A549 (cell line): ENCODE data around the gene NELFE. TPM values are rescaled to one million over a fixed set of nuclear protein-coding genes. Genes with fewer than 3 reads are reported as not detected.
"Not testable (repeated sequence)": the region's sequence is repeated elsewhere in the genome, so short reads cannot be mapped to it uniquely, and the experiment has no call there.

Experiments
- ATAC-seq, 2 experiments: fragments of 200-7000 bp in 1 of 2; fragments of >200 bp in 1 of 2; cut with Nextera tagmentation in 1 of 2; cut with Tn5 transposase in 1 of 2; 3 replicates each; pipeline versions ENCODE4 v1.8.0 to v1.9.1; 2018 to 2020; ENCODE audit warnings: mild to moderate bottlenecking in 1 of 2, moderate library complexity in 1 of 2
- CTCF ChIA-PET: fragments of 300-600 bp; sonication (Branson Sonifier 250); formaldehyde crosslinking; extraction: SDS; loops from one replicate; lab custom pipeline; 2021; ENCODE audit warnings: antibody characterized with exemption, inconsistent platforms; lab: Yijun Ruan, JAX
- POLR2A ChIA-PET: fragments of 350-600 bp; formaldehyde crosslinking; extraction: SDS; loops from one replicate; lab custom pipeline; 2021; ENCODE audit warnings: antibody characterized with exemption, inconsistent platforms; lab: Yijun Ruan, JAX
- DNase-seq, 2 experiments: peaks; one replicate each; pipeline versions ENCODE4 v3.0.0 to v3.0.0-alpha.2; 2011 to 2016; ENCODE audit warnings: low read depth in 1 of 2, low spot score in 1 of 2
- FAIRE-seq: peaks from 2 replicates; lab custom pipeline; 2011; peaks lifted over from hg19 to GRCh38; lab: Jason Lieb, UNC
- H3K27ac ChIP-seq, 2 experiments: fragments of >200 bp; sonication (Bioruptor Twin); formaldehyde crosslinking; 3 replicates each; pipeline ENCODE4 v1.5.1; 2016 to 2017
- H3K4me1 ChIP-seq: fragments of >200 bp; sonication (Bioruptor Twin); formaldehyde crosslinking; 3 replicates; pipeline ENCODE4 v1.6.1; 2016
- H3K4me2 ChIP-seq: fragments of >200 bp; sonication (Bioruptor Twin); formaldehyde crosslinking; 3 replicates; pipeline ENCODE4 v1.6.1; 2016
- H3K4me3 ChIP-seq: fragments of >200 bp; sonication (Bioruptor Twin); formaldehyde crosslinking; 3 replicates; pipeline ENCODE4 v1.5.1; 2016
- H3K9me3 ChIP-seq: fragments of >200 bp; sonication (Bioruptor Twin); formaldehyde crosslinking; 3 replicates; pipeline ENCODE4 v1.6.1; 2016
- WGBS: methylation state at CpG from one replicate; pipeline ENCODE4 v1.1.6; 2017; ENCODE audit errors: missing lambda C conversion rate; 5-methylcytosine and 5-hydroxymethylcytosine counted together
- polyA plus RNA-seq, 4 experiments: library from polyadenylated mRNA; depleted of rRNA in 3 of 4; stranded (reverse); fragments of >200 nt; fragmentation: RNase III in 1 of 4; extraction: RNeasy Plus Mini Kit Qiagen cat#74134 plus additional on column Dnase treatment in 1 of 4; gene quantifications; 2 replicates in 3 of 4; 3 replicates in 1 of 4; pipeline ENCODE4 v1.2.3, GENCODE V29; 2011 to 2017

NELFE gene
- polyA plus RNA-seq, 2 of the 4 experiments (the other 2 are of a cell fraction): 64.2 to 72.4 TPM

DNA sequence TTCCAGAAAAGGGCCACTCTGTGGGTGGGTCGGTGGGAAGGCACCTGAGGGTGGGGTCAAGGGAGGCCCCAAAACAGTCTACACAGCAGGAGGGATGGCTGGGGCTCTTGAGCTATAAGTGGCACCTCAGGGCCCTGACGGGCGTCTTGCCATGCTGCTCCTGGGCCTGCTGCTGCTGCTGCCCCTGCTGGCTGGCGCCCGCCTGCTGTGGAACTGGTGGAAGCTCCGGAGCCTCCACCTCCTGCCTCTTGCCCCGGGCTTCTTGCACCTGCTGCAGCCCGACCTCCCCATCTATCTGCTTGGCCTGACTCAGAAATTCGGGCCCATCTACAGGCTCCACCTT lies 46.7 kb upstream of the NELFE start:
- CTCF ChIA-PET, H3K4me1 ChIP-seq, H3K4me2 ChIP-seq, H3K27ac ChIP-seq, H3K9me3 ChIP-seq, H3K4me3 ChIP-seq, POLR2A ChIA-PET, FAIRE-seq: not testable (repeated sequence)
- 0 out of 6 replicates have a peak, but pooled peaks of 1 of the 2 experiments have one; percentile 22 for ATAC-seq
- DNase-seq: peak in 1 of 2 experiments; percentile 0
- 27% methylated on average over 3 of the region's 9 CpGs for WGBS

DNA sequence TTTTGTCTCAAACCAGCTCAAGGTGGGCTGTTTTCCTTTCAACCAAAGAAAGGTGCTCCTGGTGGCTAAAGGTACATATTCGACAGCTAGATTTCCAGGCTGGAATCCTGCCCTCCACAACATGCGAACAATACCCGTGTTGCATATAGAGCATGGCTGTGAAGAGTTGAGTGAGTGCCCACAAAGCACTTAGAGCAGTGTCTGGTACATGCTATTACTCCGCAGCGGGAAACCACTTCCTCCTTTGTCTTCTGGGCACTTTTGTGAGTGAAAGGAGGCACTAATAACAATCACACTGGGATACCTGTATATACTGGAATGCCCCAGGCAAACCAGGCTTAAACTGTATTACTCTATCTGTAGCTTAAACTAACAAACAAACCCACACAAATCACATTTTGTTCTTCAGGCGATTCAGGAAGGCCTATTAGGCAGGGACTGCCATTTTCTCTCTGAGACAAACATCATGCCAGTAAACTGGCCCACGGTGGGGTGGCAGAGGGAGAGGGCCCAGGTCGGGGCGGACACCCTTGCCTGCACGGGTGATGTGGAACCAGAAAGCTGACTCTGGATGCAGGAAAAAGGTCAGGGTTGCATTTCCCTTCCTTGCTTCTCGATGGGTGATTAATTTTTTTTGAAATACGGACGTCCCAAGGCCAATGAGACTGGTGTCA lies 46.2 kb upstream of the NELFE start:
- not testable (repeated sequence) for H3K4me1 ChIP-seq

DNA sequence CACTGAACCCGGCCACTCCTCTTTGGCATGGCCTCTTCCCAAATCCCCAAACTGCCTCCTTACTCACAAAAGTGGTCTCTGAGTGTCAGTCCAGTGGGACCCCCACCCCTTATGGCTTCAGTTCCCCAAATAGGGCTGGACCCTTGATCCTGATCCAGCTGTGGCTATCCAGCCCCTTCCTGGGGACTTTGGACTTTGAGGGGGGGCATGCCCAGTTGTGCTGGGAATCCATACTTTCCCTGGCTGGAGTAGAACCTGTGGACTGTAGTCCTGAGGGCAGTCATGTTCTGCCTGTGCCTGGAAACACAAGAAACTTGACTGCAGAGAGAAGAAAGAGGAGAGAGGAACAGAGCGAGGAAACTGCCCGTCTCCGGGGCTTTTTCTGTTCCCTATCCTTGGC lies 45.6 kb upstream of the NELFE start:
- CTCF ChIA-PET, FAIRE-seq, DNase-seq, H3K4me2 ChIP-seq, H3K4me1 ChIP-seq, H3K9me3 ChIP-seq, H3K27ac ChIP-seq, POLR2A ChIA-PET, H3K4me3 ChIP-seq, ATAC-seq: not testable (repeated sequence)
- 71% methylated on average over 4 of the region's 4 CpGs for WGBS

More for the DNA sequence above, 46.2 kb upstream of the NELFE start:
- H3K4me2 ChIP-seq, CTCF ChIA-PET, DNase-seq, ATAC-seq, POLR2A ChIA-PET, FAIRE-seq, H3K27ac ChIP-seq, H3K4me3 ChIP-seq, H3K9me3 ChIP-seq: not testable (repeated sequence)
- 67% methylated on average over 9 of the region's 13 CpGs for WGBS

DNA sequence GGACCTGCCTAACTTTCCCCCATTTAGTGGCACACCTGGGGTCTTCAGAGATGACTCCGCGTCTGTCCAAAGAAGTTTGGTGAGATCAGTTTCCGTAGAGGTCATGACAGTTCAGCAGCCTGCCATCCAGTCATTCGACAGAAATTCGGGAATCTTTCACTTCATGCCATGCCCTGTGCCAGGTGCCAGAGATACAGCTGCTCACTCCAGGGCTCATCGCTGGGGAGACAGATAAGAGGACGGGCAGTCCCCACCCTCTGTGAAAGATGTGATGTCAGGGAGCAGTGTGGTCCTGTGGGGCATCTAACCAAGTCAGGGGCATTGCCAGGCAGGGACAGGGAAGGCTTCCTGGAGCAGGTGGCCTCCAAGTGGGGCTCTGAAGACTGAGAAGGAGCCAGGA lies 44.5 kb upstream of the NELFE start:
- H3K9me3 ChIP-seq, H3K4me1 ChIP-seq, H3K4me2 ChIP-seq, FAIRE-seq, H3K4me3 ChIP-seq, ATAC-seq, DNase-seq, H3K27ac ChIP-seq, CTCF ChIA-PET, POLR2A ChIA-PET: not testable (repeated sequence)
- no CpG with 5 or more reads among the region's 7 CpGs for WGBS

DNA sequence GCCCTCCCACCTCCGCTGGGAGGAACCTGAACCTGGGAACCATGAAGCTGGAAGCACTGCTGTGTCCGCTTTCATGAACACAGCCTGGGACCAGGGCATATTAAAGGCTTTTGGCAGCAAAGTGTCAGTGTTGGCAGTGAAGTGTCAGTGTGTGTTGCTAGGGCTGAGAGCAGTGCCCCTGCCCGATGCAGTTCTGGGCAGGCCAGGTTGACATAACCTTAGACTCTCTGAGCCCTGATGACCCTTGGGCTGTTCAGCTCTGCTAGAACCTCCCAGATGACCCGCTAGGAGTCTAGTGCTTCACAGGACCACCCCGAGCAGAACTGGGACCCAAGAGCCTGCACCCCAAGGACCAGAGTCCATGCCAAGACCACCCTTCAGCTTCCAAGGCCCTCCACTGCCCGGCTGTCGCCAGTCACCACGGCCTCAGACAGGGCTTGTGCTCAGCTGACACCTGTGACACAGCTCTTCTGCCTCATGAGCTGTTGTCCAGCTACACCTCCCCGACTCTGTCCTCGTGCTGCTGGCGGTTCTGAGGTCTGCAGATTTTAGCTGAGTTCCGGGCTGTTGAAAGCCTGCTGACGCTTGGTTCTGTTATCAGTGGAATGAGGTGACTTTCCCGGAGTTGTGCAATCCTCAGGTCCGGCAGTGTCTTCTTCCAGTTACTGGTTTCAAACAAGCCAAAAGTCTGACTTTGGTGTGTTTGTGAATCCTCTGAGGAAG lies 43.9 kb upstream of the NELFE start:
- H3K27ac ChIP-seq, DNase-seq, FAIRE-seq, H3K9me3 ChIP-seq, CTCF ChIA-PET, ATAC-seq, H3K4me3 ChIP-seq, POLR2A ChIA-PET, H3K4me2 ChIP-seq, H3K4me1 ChIP-seq: not testable (repeated sequence)
- no CpG with 5 or more reads among the region's 15 CpGs for WGBS

DNA sequence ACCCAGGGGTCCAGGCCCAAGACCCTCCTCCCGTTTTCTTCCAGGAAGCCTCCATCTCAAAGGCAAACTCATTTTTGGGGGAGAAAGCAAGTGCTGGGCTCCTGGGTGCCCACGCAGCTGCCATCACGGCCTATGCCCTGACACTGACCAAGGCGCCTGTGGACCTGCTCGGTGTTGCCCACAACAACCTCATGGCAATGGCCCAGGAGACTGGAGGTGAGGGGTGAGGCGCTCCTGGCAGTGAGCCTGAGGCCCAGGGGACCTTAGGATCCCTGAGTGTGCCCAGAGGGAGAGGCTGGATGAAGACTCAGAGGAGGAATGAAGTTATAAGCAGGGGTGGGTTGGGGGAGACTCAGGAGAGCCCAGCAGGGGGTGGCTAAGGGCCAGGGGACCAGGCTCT lies 37.6 kb upstream of the NELFE start:
- ATAC-seq, POLR2A ChIA-PET, H3K4me2 ChIP-seq, CTCF ChIA-PET, H3K9me3 ChIP-seq, FAIRE-seq, H3K4me3 ChIP-seq, H3K27ac ChIP-seq, DNase-seq, H3K4me1 ChIP-seq: not testable (repeated sequence)
- WGBS: 79% methylated on average over 4 of the region's 6 CpGs

DNA sequence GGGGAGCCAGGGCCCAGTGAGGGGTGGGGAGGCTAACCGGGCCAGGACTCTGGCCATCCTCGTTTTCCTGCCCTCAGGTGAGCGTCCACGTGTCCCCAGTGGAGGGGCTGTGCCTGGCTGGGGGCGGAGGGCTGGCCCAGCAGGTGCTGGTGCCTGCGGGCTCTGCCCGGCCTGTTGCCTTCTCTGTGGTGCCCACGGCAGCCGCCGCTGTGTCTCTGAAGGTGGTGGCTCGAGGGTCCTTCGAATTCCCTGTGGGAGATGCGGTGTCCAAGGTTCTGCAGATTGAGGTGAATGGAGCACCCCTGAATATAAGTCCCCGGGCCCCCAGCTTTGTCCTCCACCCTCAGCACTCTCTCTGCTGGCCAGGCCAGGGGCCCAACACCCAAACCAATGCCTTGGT lies 35.6 kb upstream of the NELFE start:
- H3K4me1 ChIP-seq, H3K27ac ChIP-seq, ATAC-seq, H3K4me2 ChIP-seq, FAIRE-seq, POLR2A ChIA-PET, CTCF ChIA-PET, DNase-seq, H3K4me3 ChIP-seq, H3K9me3 ChIP-seq: not testable (repeated sequence)
- no CpG with 5 or more reads among the region's 14 CpGs for WGBS

DNA sequence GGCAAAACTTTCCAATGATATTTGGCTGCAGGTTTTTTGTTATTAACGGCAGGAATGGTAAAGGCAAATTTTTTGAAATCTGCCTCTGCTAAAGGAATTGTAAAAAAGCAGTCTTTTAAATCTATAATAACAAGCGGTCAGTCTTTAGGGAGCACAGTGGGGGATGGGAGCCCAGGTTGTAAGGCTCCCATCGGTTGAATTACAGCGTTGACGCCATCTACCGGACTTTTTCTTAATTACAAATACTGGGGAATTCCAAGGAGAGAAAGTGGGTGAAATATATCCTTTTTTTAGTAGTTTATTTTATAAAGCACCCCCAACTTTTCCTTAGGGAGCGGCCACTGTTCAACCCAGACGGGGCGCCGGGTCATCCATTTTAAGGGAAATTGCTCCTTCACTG lies 30.6 kb upstream of the NELFE start:
- H3K4me2 ChIP-seq, H3K4me3 ChIP-seq, H3K27ac ChIP-seq, POLR2A ChIA-PET, FAIRE-seq, H3K4me1 ChIP-seq, CTCF ChIA-PET, H3K9me3 ChIP-seq, DNase-seq: not testable (repeated sequence)
- no CpG with 5 or more reads among the region's 10 CpGs for WGBS
- ATAC-seq: peak in 1 of 2 experiments; percentile 55; a peak in 1 of 6 replicates

DNA sequence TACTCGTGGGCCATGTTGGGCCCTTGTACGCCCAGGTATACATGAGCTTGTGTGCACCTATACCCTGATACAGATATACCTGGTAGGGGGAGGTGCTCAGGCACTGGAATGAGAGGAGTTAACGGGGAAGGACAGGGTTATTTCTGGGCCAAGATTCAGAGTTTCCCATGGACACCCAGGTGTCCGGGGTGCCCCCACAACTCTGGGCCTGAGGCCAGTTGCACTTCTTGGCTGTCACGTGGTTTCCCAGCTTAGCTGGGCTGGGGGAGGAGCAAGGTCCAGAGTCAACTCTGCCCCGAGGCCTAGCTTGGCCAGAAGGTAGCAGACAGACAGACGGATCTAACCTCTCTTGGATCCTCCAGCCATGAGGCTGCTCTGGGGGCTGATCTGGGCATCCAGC lies 23.0 kb upstream of the NELFE start, which contains the start of gene C4A:
C4A (plus strand) TSS at position 314 of the 400 bp plus-strand sequence; CDS start at position 365, 51 bp downstream.
- WGBS: no CpG with 5 or more reads among the region's 7 CpGs
- H3K9me3 ChIP-seq, H3K27ac ChIP-seq, H3K4me2 ChIP-seq, CTCF ChIA-PET, DNase-seq, H3K4me1 ChIP-seq, FAIRE-seq, POLR2A ChIA-PET, H3K4me3 ChIP-seq: not testable (repeated sequence)
- ATAC-seq: 0 out of 6 replicates have a peak, but pooled peaks of 1 of the 2 experiments have one; percentile 8

DNA sequence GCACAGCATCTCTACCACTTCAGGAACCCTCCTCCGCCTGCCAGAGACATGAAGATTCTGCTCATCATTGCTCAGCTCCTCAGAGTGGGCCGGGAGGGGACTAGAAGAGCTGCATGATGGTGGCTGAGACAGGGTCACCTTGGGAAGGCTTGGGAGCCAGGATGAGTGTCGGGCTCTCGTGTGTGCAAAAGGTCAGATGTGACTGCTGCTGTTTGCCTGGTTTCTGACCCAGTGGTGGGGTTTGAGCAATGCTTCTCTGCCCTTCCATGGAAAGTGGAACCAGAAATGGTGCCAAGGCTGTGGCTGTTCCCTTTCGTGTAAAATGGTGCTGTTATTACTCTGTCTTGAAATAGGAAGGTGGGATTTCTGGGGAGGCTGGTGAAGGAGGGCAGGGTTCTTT lies 22.2 kb upstream of the NELFE start:
- ATAC-seq, FAIRE-seq, H3K4me2 ChIP-seq, CTCF ChIA-PET, POLR2A ChIA-PET, H3K9me3 ChIP-seq, H3K4me3 ChIP-seq, DNase-seq, H3K27ac ChIP-seq, H3K4me1 ChIP-seq: not testable (repeated sequence)
- WGBS: no CpG with 5 or more reads among the region's 5 CpGs

DNA sequence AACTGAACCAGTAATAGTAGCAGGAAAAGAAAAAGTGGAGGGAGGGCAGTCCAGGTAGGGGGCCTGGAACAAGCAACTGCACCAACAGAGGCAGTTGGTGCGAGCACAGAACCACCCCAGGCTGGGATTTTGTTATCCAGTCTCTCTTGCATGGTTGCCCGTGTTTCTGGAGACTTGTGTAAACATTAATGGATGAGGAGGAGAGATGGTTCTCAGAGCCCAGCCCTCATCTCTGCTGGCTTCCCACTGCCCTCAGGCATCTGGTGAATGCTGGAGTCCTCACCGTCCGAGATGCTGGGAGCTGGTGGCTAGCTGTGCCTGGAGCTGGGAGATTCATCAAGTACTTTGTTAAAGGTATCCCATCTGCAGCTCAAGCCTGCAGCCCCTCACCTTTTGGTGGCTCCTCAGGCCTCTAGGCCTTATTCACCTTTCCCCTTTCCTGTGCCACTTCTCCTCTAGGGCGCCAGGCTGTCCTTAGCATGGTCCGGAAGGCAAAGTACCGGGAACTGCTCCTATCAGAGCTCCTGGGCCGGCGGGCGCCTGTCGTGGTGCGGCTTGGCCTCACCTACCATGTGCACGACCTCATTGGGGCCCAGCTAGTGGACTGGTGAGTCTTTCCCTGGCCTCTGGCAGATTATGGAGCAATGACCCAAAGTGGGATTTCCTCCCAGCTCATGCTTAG lies 21.6 kb upstream of the NELFE start:
- H3K4me3 ChIP-seq, FAIRE-seq, H3K27ac ChIP-seq, ATAC-seq, DNase-seq, POLR2A ChIA-PET, H3K4me2 ChIP-seq, H3K4me1 ChIP-seq, H3K9me3 ChIP-seq: not testable (repeated sequence)
- 84% methylated on average over 4 of the region's 13 CpGs for WGBS
- CTCF ChIA-PET: interaction anchor here (1.3 kb wide), 1 partner anchor 28 kb away, joined by 4 read pairs; no protein-coding TSS in a partner anchor
